Activated CD4-positive, alpha-beta T cell treated with anti-CD3 and anti-CD28 coated beads for 36 hours (primary cell): ENCODE measurements around the gene MIGA2. TPM values are rescaled to one million over a fixed set of nuclear protein-coding genes. Genes with fewer than 3 reads are reported as not detected.

Experiments used
- ATAC-seq: fragments of 200-7000 bp; cut with Tn5 transposase; one replicate; pipeline ENCODE4 v1.10.0; 2021; ENCODE audit warnings: mild to moderate bottlenecking, moderate library complexity
- CTCF ChIA-PET: fragments of 350-600 bp; sonication (Branson Sonifier 250); formaldehyde crosslinking; loops from one replicate; lab custom pipeline; 2021; ENCODE audit warnings: antibody characterized with exemption; lab: Charles Lee
- POLR2A ChIA-PET: fragments of 350-600 bp; sonication (Branson Sonifier 250); formaldehyde crosslinking; loops from one replicate; lab custom pipeline; 2021; ENCODE audit warnings: antibody characterized with exemption, inconsistent platforms; lab: Charles Lee
- DNase-seq: peaks from one replicate; pipeline ENCODE4 v3.0.0-alpha.2; 2020
- H3K27ac Mint-ChIP-seq: one replicate; pipeline ENCODE4 v1.8.0; 2021; ENCODE audit warnings: mixed read lengths
- H3K27me3 Mint-ChIP-seq: one replicate; pipeline ENCODE4 v1.8.0; 2021; ENCODE audit warnings: mixed read lengths
- H3K36me3 Mint-ChIP-seq: one replicate; pipeline ENCODE4 v1.8.0; 2021; ENCODE audit warnings: low read depth, mixed read lengths
- H3K4me1 Mint-ChIP-seq: one replicate; pipeline ENCODE4 v1.8.0; 2021; ENCODE audit warnings: mixed read lengths
- H3K4me3 Mint-ChIP-seq: one replicate; pipeline ENCODE4 v1.8.0; 2021; ENCODE audit warnings: mild to moderate bottlenecking, moderate library complexity, mixed read lengths
- H3K9me3 Mint-ChIP-seq: one replicate; pipeline ENCODE4 v1.8.0; 2021; ENCODE audit warnings: low read depth, mixed read lengths
- intact Hi-C, 2 experiments: fragments of 100-400 bp; cut with DNase I in 1 of 2; cut with micrococcal nuclease in 1 of 2; formaldehyde crosslinking; loops; one replicate each; pipeline versions ENCODE4 v1.14.2 to v1.15.1; 2022 to 2024; cut with DNase I, micrococcal nuclease
- total RNA-seq, 2 experiments: library from RNA; stranded (reverse); gene quantifications; one replicate each; pipeline ENCODE4 v1.2.3, GENCODE V29; 2021

Gene MIGA2
- total RNA-seq, 2 experiments from 2014 or later = 15.7 to 25.8 TPM

DNA sequence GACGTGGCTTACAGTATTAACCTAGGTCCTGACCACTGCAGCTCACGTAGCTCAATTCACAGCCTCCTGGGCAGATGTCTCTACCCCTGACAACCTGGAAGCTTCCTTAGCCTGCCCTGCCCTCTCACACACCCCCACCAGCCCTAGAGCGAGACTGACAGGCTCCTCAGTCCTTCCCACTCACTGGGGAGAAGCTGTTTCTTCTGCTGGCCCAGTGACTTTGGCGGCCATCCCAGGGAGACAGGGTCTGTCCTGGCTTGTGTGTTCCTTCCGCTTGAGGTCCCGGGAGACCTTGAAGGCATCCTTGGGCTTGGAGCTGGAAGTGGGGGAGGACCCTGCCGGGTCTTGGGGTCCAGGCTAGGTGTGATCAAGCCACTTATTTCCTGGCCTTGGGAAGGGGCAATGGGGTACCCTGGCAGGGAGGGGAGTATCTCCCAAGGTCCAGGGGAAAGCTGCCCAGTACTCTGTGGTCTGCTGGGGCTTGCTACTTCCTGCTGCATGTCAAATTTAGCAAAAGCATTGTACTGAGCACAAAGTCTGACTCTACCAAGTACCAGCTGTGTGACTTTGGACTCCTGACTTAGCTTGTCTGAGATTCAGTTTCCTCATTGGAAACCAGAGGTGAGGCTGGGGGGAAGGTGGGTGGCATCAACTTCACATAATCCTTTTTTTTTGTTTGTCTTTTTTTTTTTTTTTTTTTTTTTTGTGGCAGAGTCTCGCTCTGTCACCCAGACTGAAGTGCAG is 1.9 kb downstream of the MIGA2 start:
- ChIA-PET CTCF (interaction anchor here (0.7 to 1.7 kb wide), 2 partner anchors 10 to 676 kb away, joined by 3 to 6 read pairs; partner anchors contain the start of gene SH3GLB2), POLR2A (interaction anchor here (0.5 kb wide), 1 partner anchor 19 kb away, joined by 4 read pairs; no protein-coding TSS in a partner anchor)
- intact Hi-C loops = no loop called here
- Mint-ChIP-seq H3K27ac (no peak overlapping the region), H3K27me3 (no peaks in the 10 kb centered on the region), H3K9me3 (no peaks in the 10 kb centered on the region), H3K36me3 (peaks cover 4% of the 10 kb centered on the region), H3K4me3 (peak overlapping the region; percentile 98), H3K4me1 (peaks cover 27% of the 10 kb centered on the region)
- DNase-seq (no peak), ATAC-seq (no peak)

DNA sequence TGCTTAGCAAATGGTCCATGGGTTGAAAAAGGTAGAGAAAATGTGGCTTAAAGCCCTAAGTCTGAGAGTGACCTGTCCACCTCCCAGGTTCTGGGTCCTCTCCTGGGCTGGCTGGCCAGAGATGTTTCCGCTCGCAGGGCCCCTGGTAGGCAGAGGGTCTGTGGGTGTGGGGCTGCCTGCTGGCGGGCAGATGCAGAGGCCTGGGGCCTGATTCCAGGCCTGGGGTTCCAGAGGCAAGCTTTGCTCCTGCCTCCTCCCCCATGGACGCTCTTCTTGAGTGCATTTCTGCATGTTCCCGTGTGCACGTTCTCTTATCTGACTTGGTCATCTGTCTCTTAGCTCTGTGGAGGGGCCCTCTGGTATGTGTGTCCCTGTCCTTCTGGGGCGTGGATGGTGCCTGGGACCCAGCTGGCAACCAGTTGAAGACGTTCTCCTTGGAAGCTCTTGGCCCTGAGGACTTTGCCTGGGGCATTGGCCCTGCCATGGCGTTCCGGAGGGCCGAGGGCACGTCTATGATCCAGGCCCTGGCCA is 3.8 kb downstream of the MIGA2 start:
- ATAC-seq = no peak

DNA sequence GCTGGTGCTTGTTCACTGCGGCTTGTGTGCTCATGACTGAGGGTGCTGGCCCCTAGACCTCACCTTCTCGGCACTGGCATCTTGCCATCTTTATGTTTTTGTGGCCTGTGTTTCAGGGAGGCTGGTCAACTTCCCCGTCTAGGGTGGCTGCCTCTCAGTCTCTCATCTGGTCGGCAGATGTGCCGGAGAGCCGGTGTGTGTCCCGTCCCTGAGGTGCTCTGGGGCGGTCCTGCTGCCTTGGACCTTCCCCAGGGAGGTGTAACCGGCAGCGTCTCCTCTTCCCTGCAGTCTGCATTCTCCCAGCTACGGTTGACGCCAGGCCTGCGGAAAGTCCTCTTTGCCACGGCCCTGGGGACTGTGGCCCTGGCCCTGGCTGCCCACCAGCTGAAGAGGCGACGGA is 5.6 kb downstream of the MIGA2 start:
- CTCF ChIA-PET = no interaction called here
- ATAC-seq = no peak
- intact Hi-C loops = no loop called here

More for the DNA sequence above, 3.8 kb downstream of the MIGA2 start:
- intact Hi-C loops = no loop called here
- no peak for DNase-seq
- Mint-ChIP-seq H3K4me3 (no peak overlapping the region), H3K4me1 (peaks cover 27% of the 10 kb centered on the region), H3K27ac (no peak overlapping the region), H3K9me3 (no peaks in the 10 kb centered on the region), H3K36me3 (peaks cover 8% of the 10 kb centered on the region), H3K27me3 (no peaks in the 10 kb centered on the region)
- POLR2A ChIA-PET = interaction anchor here (1.4 kb wide), 1 partner anchor 12 kb away, joined by 5 read pairs; no protein-coding TSS in a partner anchor
- CTCF ChIA-PET = interaction anchor here (1.7 kb wide), 1 partner anchor 12 kb away, joined by 6 read pairs; the partner anchor contains the start of gene SH3GLB2

DNA sequence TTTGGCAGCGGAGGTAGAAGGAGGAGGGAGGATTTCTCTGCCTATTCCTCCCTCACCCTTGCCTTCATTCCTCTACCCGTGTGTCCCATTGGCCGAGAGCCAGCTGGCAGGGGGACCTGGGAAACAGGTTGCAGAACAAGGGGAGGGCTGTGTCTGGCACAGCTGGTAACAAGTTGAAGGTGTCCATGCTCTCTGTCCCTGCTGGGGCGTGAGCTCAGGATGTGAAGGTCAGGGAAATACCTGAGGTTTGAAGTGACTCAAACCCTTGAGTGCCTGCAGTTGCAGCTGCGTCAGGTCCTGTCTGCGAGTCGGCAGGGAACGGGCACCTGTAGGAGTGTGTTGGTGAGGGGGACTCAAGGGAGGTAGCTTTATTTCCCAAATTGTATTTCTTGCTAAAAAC is 16.2 kb downstream of the MIGA2 start:
- Mint-ChIP-seq H3K27me3 (no peaks in the 10 kb centered on the region), H3K36me3 (peaks cover 22% of the 10 kb centered on the region), H3K27ac (no peak overlapping the region), H3K4me3 (no peak overlapping the region), H3K9me3 (no peaks in the 10 kb centered on the region), H3K4me1 (no peaks in the 10 kb centered on the region)
- ATAC-seq (no peak), DNase-seq (no peak)
- CTCF ChIA-PET = interaction anchor here (0.7 kb wide), 1 partner anchor 629 kb away, joined by 3 read pairs; no protein-coding TSS in a partner anchor
- POLR2A ChIA-PET = no interaction called here
- intact Hi-C loops = no loop called here

More for the DNA sequence above, 5.6 kb downstream of the MIGA2 start:
- peaks cover 18% of the 10 kb centered on the region for H3K4me1 Mint-ChIP-seq
- no peak for DNase-seq
- peaks cover 8% of the 10 kb centered on the region for H3K36me3 Mint-ChIP-seq
- POLR2A ChIA-PET = no interaction called here
- H3K9me3 Mint-ChIP-seq = no peaks in the 10 kb centered on the region
- H3K27ac Mint-ChIP-seq = no peak overlapping the region
- H3K27me3 Mint-ChIP-seq = no peaks in the 10 kb centered on the region
- no peak overlapping the region for H3K4me3 Mint-ChIP-seq

DNA sequence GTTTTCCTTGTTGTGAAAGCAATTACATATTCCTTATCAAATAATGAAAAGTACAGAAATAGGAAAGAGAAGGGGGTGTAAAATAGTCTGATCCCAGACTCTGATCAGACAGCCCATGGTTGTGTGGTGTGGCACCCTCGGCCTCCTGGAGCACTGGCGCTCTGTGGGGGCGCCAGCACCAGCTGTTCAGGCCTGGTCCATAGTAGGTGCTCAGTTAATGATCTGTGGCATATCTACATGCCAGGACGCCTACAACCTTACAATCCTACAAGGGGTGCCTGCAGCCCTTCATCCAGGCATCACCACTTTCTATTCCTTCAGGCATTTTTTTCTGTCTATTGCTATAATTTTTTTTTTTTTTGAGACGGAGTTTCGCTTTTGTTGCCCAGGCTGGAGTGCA is 16.6 kb downstream of the MIGA2 start:
- DNase-seq (no peak), ATAC-seq (no peak)
- no peaks in the 10 kb centered on the region for H3K4me1 Mint-ChIP-seq
- H3K4me3 Mint-ChIP-seq = no peak overlapping the region
- no peaks in the 10 kb centered on the region for H3K9me3 Mint-ChIP-seq
- CTCF ChIA-PET = interaction anchor here (0.6 kb wide), 1 partner anchor 101 kb away, joined by 4 read pairs; no protein-coding TSS in a partner anchor
- POLR2A ChIA-PET = no interaction called here
- no peak overlapping the region for H3K27ac Mint-ChIP-seq
- intact Hi-C loops = no loop called here
- H3K36me3 Mint-ChIP-seq = peaks cover 20% of the 10 kb centered on the region
- no peaks in the 10 kb centered on the region for H3K27me3 Mint-ChIP-seq

DNA sequence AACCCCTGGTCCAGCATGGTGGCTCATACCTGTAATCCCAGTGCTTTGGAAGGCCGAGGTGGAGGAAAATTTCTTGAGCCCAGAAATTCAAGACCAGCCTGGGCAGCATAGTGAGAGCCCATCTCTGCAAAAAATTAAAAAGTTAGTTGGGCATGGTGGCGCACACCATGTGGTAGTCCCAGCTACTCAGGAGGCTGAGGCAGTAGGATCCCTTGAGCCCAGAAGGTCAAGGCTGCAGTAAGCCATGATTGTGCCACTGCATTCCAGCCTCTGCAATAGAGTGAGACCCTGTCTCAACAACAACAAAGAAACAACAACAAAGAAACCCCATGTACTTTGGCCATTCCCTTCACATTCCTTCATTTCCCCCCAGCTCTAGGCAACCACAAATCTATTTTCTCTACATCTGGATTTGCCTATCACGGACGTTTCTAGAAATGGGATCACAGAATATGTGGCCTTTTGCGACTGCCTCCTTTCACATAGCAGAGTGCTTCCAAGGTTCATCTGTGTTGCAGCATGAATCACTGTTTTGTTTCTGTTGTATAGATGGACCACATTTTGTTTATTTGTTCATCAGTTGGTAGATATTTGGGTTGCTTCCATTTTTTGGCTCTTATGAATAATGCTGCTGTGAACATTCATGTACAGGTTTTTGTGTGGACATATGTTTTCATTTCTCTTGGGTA is 17.9 kb downstream of the MIGA2 start:
- ChIA-PET CTCF (interaction anchor here (0.6 to 1.0 kb wide), 2 partner anchors 41 to 636 kb away, joined by 3 to 4 read pairs; no protein-coding TSS in a partner anchor), POLR2A (no interaction called here)
- intact Hi-C loops = no loop called here
- peaks cover 13% of the 10 kb centered on the region for H3K36me3 Mint-ChIP-seq
- ATAC-seq = no peak
- H3K27ac Mint-ChIP-seq = no peak overlapping the region
- H3K9me3 Mint-ChIP-seq = no peaks in the 10 kb centered on the region
- H3K4me1 Mint-ChIP-seq = no peaks in the 10 kb centered on the region
- no peaks in the 10 kb centered on the region for H3K27me3 Mint-ChIP-seq
- H3K4me3 Mint-ChIP-seq = no peak overlapping the region
- DNase-seq = no peak

DNA sequence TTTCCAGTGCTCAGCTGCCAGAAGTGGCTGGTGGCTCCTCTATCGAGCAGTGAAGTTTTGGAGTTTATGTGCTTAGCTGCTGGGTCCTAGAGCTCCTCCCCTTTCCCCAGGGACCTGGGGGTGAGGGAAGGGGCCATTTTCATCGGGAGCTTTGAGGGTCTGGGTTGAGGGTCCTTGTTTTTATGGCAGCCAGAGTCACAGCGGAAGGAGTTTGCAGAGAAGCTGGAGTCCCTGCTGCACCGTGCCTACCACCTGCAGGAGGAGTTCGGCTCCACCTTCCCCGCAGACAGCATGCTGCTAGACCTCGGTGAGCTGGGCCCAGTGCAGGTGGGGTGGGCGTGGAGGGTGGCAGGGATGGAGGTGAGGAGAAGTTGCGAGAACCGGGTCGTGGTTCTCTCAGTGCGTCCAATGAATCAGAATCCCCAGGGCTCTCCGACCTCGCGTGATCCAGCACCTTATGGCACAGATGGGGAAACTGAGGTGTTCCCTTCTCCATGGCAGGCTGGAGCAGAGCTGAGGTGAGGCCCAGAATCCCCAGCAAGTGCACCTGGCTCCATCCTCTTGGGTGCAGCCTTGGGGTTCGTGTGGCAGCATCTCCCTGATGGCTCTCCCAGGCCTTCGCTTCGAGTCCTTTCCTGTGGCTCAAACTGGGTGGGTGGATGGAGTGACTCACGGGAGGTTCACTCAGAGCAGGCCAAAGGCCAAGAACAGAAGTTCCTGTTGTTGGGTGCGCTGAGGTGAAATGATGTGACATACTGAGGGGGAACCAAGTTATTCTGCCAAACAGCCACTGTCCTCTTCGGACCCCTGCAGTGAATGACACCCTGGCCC is 22.8 kb downstream of the MIGA2 start:
- DNase-seq (no peak), ATAC-seq (no peak)
- H3K9me3 Mint-ChIP-seq = no peaks in the 10 kb centered on the region
- intact Hi-C loops = no loop called here
- H3K27me3 Mint-ChIP-seq = no peaks in the 10 kb centered on the region
- H3K4me3 Mint-ChIP-seq = no peak overlapping the region
- no peaks in the 10 kb centered on the region for H3K4me1 Mint-ChIP-seq
- peaks cover 8% of the 10 kb centered on the region for H3K36me3 Mint-ChIP-seq
- ChIA-PET CTCF (no interaction called here), POLR2A (no interaction called here)
- H3K27ac Mint-ChIP-seq = no peak overlapping the region

DNA sequence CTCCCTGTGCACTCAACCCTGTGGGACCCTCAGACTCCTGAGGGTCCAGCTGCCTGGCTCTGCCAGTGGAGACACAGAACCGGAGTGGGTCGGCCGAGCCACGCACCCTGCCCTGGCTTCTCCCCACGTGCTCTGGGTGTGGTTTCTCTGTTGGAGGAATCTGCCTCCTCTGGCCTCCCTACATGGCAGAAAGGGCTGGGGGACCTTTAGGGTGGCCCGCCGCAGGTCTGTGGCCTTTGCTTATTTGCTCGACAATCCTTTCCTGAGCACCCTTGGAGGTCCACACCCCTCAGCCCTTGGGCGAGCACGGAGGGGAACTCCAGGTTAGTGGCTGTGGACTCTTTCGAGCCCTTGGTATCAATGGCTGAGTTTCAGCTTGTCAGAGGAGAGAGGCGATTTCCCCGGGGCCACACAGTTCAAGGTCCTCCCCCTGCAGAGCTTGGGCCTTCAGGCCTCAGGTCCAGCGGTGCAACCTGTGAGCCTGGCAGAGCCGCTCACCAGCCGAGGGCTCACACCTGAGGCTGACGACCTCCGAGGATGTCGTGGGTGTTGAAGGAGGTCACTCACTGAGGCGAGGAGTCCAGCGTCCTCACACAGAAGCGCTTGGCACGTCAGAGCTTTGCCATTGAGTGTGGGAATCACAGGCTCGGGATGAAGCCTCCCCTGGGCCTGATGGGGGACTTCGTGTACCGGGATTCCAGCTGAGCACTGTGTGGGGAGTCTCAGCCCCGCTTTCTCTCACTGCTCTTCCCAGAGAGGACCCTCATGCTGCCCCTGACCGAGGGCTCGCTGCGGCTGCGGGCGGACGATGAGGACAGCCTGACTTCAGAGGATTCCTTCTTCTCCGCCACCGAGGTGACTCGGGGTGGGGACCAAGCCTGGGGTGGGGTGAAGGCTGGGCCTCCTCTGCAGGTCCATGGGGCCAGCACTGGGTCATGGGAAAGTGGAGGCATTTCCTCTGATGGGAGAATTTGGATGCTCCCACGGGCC is 23.7 kb downstream of the MIGA2 start:
- Mint-ChIP-seq H3K9me3 (no peaks in the 10 kb centered on the region), H3K4me1 (no peaks in the 10 kb centered on the region), H3K36me3 (peaks cover 6% of the 10 kb centered on the region), H3K27ac (no peak overlapping the region), H3K27me3 (no peaks in the 10 kb centered on the region), H3K4me3 (no peak overlapping the region)
- CTCF ChIA-PET = no interaction called here
- POLR2A ChIA-PET = no interaction called here
- DNase-seq (no peak), ATAC-seq (no peak)
- intact Hi-C loops = no loop called here

DNA sequence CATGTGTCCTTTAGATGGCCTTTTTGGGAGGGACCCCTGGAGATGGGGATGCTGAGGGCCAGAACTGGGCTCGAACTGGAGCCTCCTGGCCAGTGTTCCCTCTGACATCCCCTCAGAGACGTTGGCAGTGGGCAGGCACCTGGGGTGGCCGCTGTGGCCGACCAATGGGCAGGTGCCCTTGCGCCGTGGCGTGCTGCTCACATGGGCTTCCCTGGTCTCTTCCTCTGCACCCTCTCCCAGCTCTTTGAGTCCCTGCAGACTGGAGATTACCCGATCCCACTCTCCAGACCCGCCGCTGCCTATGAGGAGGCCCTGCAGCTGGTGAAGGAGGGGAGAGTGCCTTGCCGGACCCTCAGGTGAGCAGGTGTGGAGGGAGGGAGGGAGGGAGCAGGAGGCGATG is 24.6 kb downstream of the MIGA2 start:
- no peak for ATAC-seq
- Mint-ChIP-seq H3K4me1 (no peaks in the 10 kb centered on the region), H3K27me3 (no peaks in the 10 kb centered on the region), H3K4me3 (no peak overlapping the region), H3K36me3 (peaks cover 10% of the 10 kb centered on the region), H3K9me3 (no peaks in the 10 kb centered on the region), H3K27ac (no peak overlapping the region)
- intact Hi-C loops = no loop called here
- ChIA-PET POLR2A (no interaction called here), CTCF (interaction anchor here (0.5 kb wide), 1 partner anchor 13 kb away, joined by 3 read pairs; no protein-coding TSS in a partner anchor)
- DNase-seq = no peak

DNA sequence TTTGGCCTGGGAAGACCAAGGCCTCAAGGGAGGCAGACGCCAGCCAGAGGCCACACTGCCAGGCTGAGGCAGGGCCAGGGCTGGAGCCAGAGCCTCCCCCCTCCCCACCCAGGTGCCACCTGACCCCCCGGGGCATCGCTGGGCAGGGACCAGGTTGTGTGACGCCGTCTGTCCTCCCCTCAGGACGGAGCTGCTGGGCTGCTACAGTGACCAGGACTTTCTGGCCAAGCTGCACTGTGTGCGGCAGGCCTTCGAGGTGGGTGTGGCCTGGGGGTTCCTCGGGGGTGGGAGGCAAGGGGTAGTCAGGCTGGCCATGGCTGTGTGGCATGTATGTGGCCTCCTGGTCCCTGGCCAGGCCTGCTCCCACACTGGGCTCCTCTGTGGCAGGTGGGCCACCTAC is 26.6 kb downstream of the MIGA2 start:
- no peak for ATAC-seq
- POLR2A ChIA-PET = no interaction called here
- Mint-ChIP-seq H3K9me3 (no peaks in the 10 kb centered on the region), H3K27ac (no peak overlapping the region), H3K36me3 (peaks cover 12% of the 10 kb centered on the region), H3K4me1 (peaks cover under 1% of the 10 kb centered on the region), H3K4me3 (no peak overlapping the region), H3K27me3 (no peaks in the 10 kb centered on the region)
- intact Hi-C loops = no loop called here
- DNase-seq = no peak
- CTCF ChIA-PET = no interaction called here
